Measurements from ENCODE around the gene HTR3B.
"Not testable (repeated sequence)": the region's sequence is repeated elsewhere in the genome, so short reads cannot be mapped to it uniquely, and the experiment has no call there.

The HTR3B gene

GRCh38 chr11:113904379-113905101 lies at the start of gene HTR3B:
Gene HTR3B (plus strand): TSS chr11:113904796. CDS start chr11:113904934, 138 bp downstream.
- DNase-seq = no peak

GRCh38 chr11:113855803-113856202 lies 48.8 kb upstream of the HTR3B start:
- DNase-seq = no peak

GRCh38 chr11:113856966-113857759 lies 47.4 kb upstream of the HTR3B start:
- DNase-seq = no peak

- DNase-seq = no peak
Observed at GRCh38 chr11:113859665-113860064, 44.9 kb upstream of the HTR3B start.

- DNase-seq = no peak
Observed at GRCh38 chr11:113862435-113862834, 42.2 kb upstream of the HTR3B start.

- no peak for DNase-seq
Observed at GRCh38 chr11:113864410-113864809, 40.2 kb upstream of the HTR3B start.

GRCh38 chr11:113865873-113866272 lies 38.7 kb upstream of the HTR3B start:
- DNase-seq = no peak

GRCh38 chr11:113867843-113868503 lies 36.6 kb upstream of the HTR3B start:
- no peak for DNase-seq

- no peak for DNase-seq
Observed at GRCh38 chr11:113871336-113871735, 33.3 kb upstream of the HTR3B start.

GRCh38 chr11:113873236-113873626 lies 31.4 kb upstream of the HTR3B start:
- no peak for DNase-seq

- no peak for DNase-seq
Observed at GRCh38 chr11:113874096-113874495, 30.5 kb upstream of the HTR3B start.

GRCh38 chr11:113874581-113875233 lies 29.9 kb upstream of the HTR3B start:
- DNase-seq = no peak

GRCh38 chr11:113875234-113876073 lies 29.1 kb upstream of the HTR3B start, which contains the start of gene USP28:
Gene USP28 (minus strand): TSS chr11:113875572. CDS start chr11:113875501, 71 bp downstream.
- DNase-seq = peak; percentile 80

- no peak for DNase-seq
Observed at GRCh38 chr11:113876074-113876797, 28.4 kb upstream of the HTR3B start.

- DNase-seq = no peak
Observed at GRCh38 chr11:113876798-113877669, 27.6 kb upstream of the HTR3B start.

- DNase-seq = no peak
Observed at GRCh38 chr11:113877670-113878055, 26.9 kb upstream of the HTR3B start.

- not testable (repeated sequence) for DNase-seq
Observed at GRCh38 chr11:113879446-113879845, 25.1 kb upstream of the HTR3B start.

- no peak for DNase-seq
Observed at GRCh38 chr11:113880971-113881370, 23.6 kb upstream of the HTR3B start.

GRCh38 chr11:113881856-113882255 lies 22.7 kb upstream of the HTR3B start:
- DNase-seq = no peak

GRCh38 chr11:113884361-113884836 lies 20.2 kb upstream of the HTR3B start:
- no peak for DNase-seq

Measured in NCI-H2171 (cell line).